ENCODE measurements around the gene DSTN.

DNA sequence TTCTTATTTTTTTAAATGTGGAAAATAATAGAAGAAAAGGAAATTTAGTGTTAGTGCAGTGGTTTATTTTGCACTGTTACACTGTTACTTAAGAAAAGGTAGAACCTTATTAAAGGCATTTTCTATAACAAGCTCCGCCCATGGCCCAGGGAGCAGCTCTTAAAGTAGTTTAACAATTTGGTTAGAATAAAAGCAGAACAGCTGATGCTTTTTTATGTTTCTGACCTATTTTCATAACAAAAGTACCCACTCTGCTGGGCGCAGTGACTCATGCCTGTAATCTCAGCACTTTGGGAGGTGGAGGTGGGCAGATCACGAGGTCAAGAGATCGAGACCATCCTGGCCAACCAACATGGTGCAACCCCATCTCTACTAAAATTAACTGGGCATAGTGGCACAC lies 32.6 kb downstream of the DSTN start:
- TF ChIP-seq POLR2A (IDR thresholded peaks at IDR 0.05) (no peak), POLR2AphosphoS5 (IDR thresholded peaks at IDR 0.05) (no peak)
- TF ChIP-seq, protein P1, sequence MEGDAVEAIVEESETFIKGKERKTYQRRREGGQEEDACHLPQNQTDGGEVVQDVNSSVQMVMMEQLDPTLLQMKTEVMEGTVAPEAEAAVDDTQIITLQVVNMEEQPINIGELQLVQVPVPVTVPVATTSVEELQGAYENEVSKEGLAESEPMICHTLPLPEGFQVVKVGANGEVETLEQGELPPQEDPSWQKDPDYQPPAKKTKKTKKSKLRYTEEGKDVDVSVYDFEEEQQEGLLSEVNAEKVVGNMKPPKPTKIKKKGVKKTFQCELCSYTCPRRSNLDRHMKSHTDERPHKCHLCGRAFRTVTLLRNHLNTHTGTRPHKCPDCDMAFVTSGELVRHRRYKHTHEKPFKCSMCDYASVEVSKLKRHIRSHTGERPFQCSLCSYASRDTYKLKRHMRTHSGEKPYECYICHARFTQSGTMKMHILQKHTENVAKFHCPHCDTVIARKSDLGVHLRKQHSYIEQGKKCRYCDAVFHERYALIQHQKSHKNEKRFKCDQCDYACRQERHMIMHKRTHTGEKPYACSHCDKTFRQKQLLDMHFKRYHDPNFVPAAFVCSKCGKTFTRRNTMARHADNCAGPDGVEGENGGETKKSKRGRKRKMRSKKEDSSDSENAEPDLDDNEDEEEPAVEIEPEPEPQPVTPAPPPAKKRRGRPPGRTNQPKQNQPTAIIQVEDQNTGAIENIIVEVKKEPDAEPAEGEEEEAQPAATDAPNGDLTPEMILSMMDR (IDR thresholded peaks at IDR 0.05 in 8 of 11, conservative IDR thresholded peaks at IDR 0.05 in 3 of 11), result no peak
